ENCODE results near the gene LOC128125822.
A peak's percentile ranks its signal among the peaks of the same experiment; 100 is the strongest.
"Not testable (repeated sequence)": the region's sequence is repeated elsewhere in the genome, so short reads cannot be mapped to it uniquely, and the experiment has no call there.

Gene LOC128125822

GRCh38 chr6:63572044-63572746 is at the start of gene LOC128125822, which contains the start of gene PTP4A1:
LOC128125822 (plus strand) TSS chr6:63572480.
PTP4A1 (plus strand) TSS chr6:63572480; CDS start chr6:63576881, 4,401 bp downstream.
- no peak for TF ChIP-seq CTCF (IDR thresholded peaks at IDR 0.05; ENCODE audit: insufficient read depth, low read length, missing control alignments)
- DNase-seq (ENCODE audit: low read depth, low spot score) = peak; percentile 81
- POLR2A ChIA-PET = no interaction called here
- CTCF ChIA-PET = no interaction called here
- peak within 1 kb of the TSS; percentile 81 for H3K4me3 ChIP-seq (ENCODE audit: low read depth, low read length)

DNA sequence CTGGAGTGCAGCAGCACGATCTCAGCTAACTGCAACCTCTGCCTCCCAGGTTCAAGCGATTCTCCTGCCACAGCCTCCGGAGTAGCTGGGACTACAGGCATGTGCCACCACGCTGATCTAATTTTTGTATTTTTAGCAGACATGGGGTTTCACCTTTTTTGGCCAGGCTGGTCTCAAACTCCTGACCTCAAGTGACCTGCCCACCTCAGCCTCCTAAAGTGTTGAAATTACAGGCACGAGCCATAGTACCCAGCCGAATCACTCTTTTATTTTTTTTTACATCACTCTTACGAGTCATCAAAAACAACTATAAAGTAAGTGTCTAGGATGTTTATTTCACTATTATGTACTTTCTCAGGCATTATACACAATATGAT is 49.4 kb upstream of the LOC128125822 start:
- POLR2A ChIA-PET; DNase-seq (ENCODE audit: low read depth, low spot score); H3K4me3 ChIP-seq (ENCODE audit: low read depth, low read length); CTCF ChIA-PET: not testable (repeated sequence)

GRCh38 chr6:63523630-63524029 is 48.6 kb upstream of the LOC128125822 start:
- ChIA-PET CTCF (no interaction called here), POLR2A (no interaction called here)
- DNase-seq (ENCODE audit: low read depth, low spot score) = no peak
- no peak overlapping the region for H3K4me3 ChIP-seq (ENCODE audit: low read depth, low read length)
- TF ChIP-seq CTCF (IDR thresholded peaks at IDR 0.05; ENCODE audit: insufficient read depth, low read length, missing control alignments) = no peak

DNA sequence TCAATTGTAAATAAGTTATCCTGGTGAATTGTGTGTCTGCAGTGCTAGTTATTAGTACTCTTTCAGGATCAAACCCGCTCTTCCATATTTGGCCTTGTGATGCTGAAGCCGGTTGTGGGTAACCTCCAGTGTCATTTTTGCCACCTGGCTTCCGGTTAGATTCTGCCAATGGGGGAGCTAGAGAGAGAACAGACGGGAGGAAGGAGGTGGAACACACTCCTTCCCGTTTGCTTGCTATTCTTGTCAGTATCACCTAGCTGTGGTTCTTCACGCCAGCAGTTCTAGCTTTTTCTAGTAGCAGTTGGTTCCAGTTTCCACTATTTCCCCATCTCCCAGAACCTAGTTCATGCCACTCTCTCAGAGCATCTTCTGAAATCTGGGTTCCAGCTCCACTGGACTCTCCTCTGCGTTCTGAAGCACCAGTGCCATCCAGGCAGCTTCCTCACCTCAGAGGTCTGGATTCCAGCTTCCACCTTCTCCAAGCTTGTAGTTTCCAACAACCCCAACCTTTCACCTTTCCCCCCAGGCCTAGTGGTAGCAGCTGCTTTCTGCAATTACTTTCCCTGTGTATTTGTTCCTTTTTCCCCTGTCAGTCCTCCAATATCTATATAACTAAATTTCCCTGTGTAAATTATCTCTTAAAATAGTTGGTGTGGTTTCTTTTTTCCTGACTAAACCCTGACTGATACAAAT is 46.9 kb upstream of the LOC128125822 start:
- ChIA-PET CTCF (no interaction called here), POLR2A (no interaction called here)
- no peak for TF ChIP-seq CTCF (IDR thresholded peaks at IDR 0.05; ENCODE audit: insufficient read depth, low read length, missing control alignments)
- H3K4me3 ChIP-seq (ENCODE audit: low read depth, low read length) = no peak overlapping the region
- DNase-seq (ENCODE audit: low read depth, low spot score) = no peak

DNA sequence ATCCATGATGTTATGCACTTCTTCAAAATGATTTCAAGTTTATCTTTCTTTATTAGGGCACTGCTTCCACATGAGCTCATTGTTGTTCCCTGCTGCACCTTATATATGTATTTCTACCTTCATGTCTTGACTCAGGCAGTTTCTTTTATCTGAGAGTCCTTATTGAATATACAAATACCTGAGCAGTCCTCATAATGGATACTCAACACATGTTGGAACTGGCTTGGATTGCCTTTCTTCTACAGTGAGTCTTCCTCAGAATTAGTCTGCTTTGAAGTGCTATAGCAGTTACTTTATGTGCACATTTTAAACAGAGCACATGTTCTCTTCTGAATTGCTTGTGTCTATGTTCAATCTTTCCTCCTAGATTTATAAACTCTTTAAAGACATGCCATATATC is 45.3 kb upstream of the LOC128125822 start:
- ChIA-PET CTCF (interaction anchor here (0.6 kb wide), 1 partner anchor 9 kb away, joined by 3 read pairs; no protein-coding TSS in a partner anchor), POLR2A (interaction anchor here (0.6 to 0.9 kb wide), 3 partner anchors 46 to 109 kb away, joined by 3 to 5 read pairs (median 3); partner anchors contain the start of gene PHF3)
- H3K4me3 ChIP-seq (ENCODE audit: low read depth, low read length) = no peak overlapping the region
- no peak for TF ChIP-seq CTCF (IDR thresholded peaks at IDR 0.05; ENCODE audit: insufficient read depth, low read length, missing control alignments)
- no peak for DNase-seq (ENCODE audit: low read depth, low spot score)

DNA sequence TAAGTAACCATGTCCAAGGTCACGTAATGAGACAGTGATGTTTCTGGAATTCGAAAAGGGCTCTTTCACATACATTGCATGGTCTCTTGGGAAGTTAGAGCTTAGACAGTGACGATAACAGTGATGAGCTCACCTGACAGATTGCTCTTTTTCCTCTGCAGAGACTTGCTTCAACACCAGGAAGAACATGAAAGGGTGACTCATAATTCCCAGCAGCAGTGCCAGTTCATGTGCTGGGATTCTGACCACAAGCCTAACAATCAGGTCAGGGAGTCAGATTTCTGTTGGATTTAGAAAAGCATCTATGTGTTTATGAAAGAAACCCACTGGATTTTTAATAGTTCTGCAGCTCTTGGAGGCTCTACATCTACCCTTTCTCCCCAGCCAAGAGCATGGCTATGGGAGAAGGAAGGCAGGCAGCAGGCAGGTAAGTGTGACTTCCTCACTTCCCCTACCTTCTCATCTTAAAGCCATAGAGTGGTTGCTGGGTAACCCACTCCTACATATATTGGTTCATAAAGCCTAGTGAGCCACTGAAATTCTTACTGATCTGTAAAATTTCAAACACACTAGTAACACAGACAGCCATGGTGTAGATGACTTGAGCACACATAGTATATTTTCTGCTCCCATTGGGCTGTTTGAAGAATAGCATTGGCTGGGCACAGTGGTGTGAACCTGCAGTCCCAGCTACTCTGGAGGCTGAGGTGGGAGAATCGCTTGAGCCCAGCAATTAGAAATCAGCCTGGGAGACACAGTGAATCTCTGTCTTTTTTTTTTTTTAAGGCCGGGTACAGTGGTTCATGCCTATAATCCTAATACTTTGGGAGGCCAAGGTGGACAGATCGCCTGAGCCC is 44.4 kb upstream of the LOC128125822 start:
- CTCF ChIA-PET = interaction anchor here (0.6 kb wide), 1 partner anchor 10 kb away, joined by 3 read pairs; no protein-coding TSS in a partner anchor
- DNase-seq (ENCODE audit: low read depth, low spot score) = peak; percentile 97
- POLR2A ChIA-PET = interaction anchor here (0.9 kb wide), 2 partner anchors 45 to 108 kb away, joined by 3 read pairs; partner anchors contain the start of gene PHF3
- TF ChIP-seq CTCF (IDR thresholded peaks at IDR 0.05; ENCODE audit: insufficient read depth, low read length, missing control alignments) = no peak
- no peak overlapping the region for H3K4me3 ChIP-seq (ENCODE audit: low read depth, low read length)

All from AG04449 (cell line).